GM18868 (cell line): ENCODE results near the gene SMARCC1.
"Not testable (repeated sequence)": the region's sequence is repeated elsewhere in the genome, so short reads cannot be mapped to it uniquely, and the experiment has no call there.

ENCODE experiments used
- ATAC-seq: cut with Tn5 transposase; IDR thresholded peaks from one replicate; pipeline ENCODE4 v1.9.1; 2021; ENCODE audit warnings: mild to moderate bottlenecking, moderate library complexity; ENCODE audit not compliant: unreplicated experiment

The SMARCC1 gene

GRCh38 chr3:47772047-47772446, 9.6 kb downstream of the SMARCC1 start:
- no peak for ATAC-seq

DNA sequence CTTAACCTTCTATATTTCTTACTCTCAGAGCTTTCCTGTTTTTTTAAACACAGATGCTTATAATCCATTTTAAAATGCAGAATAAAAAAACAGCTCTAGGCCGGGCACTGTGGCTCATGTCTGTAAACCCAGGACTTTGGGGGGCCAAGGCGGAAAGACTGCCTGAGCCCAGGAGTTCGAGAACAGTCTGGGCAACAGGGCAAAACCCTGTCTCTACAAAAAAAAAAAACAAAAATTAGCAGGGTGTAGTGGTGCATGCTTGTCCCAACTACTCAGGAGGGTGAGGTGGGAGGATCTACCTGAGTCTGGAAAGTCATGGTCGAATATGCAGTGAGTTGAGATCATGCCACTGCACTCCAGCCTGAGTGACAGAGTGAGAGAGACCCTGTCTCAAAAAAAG, 15.5 kb downstream of the SMARCC1 start:
- no peak for ATAC-seq

GRCh38 chr3:47762233-47762632, 19.5 kb downstream of the SMARCC1 start:
- no peak for ATAC-seq

DNA sequence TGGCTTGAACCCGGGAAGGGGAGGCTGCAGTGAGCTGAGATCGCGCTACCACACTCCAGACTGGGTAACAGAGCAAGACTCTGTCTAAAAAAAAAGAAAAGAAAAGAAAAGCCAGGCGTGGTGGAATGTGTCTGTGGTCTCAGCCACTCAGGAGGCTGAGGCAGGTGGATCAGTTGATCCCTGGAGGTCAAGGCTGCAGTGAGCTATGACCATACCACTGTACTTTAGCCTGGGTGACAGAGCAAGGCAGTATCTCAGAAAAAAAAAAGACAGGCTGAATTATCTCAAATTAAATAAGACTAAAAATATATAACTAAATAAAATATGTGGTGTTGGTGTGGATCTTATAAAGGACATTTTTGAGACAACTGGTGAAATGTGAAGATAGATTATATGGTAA, 20.6 kb downstream of the SMARCC1 start:
- ATAC-seq: no peak

GRCh38 chr3:47760207-47760606, 21.5 kb downstream of the SMARCC1 start:
- not testable (repeated sequence) for ATAC-seq

DNA sequence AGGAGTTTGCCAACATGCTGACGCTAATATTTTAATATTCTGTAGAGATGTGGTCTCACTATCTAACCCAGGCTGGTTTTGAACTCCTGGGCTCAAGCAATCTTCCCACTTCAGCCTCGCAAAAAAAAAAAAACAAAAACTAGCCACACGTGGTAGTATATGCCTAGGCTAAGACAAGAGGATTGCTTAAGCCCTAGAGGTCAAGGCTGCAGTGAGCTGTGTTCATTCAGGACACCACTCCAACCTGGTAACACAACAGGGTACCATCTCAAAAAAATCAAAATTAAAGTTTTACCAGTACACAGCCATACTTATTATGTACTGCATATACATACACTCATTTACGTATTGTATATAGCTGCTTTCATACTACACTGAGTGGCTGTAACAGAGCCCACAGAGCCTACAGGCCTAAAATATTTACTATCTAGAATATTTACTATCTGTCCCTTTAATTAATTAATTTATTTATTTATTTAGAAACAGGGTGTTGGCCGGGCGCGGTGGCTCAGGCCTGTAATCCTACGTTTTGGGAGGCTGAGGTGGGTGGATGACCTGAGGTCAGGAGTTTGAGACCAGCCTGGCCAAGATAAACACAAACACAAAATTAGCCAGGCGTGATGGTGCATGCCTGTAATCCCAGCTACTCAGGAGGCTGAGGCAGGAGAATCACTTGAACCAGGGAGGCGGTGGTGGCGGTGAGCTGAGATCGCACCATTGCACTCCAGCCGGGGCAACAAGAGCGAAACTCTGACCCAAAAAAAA, 23.2 kb downstream of the SMARCC1 start:
- ATAC-seq: no peak

DNA sequence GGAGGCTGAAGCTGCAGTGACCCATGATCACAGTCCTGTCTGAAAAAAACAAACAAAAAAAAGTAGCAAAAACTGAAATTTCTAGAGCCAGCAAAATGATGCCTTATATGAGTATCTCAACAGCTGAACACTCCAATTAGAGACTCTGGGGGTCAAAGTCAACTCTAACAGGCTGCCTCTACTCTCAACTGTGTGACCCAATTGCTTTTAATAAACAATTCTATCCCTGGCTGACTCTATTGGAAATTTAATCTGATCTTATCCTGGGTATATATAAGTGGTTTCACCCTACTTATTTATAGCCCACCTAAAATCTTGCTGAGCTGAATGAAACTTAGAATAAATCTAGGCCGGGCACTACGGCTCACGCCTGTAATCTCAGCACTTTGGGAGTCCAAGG, 29.0 kb downstream of the SMARCC1 start:
- no peak for ATAC-seq

DNA sequence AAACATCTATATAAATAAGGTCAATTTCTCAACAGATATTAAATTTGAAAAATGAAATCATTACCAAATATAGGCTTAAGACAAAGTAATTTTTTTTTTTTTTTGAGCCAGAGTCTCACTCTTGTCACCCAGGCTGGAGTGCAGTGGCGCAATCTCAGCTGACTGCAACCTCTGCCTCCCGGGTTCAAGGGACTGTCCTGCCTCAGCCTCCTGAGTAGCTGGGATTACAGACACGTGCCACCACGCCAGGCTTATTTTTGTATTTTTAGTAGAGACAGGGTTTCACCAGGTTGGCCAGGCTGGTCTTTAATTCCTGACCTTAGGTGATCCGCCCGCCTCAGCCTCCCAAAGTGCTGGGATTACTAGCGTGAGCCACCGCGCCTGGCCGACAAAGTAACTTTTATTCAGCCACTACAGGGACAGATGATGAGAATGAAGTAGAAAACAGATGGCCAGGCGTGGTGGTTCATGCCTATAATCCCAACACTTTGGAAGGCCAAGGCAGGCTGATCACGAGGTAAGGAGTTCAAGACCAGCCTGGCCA, 30.8 kb downstream of the SMARCC1 start:
- ATAC-seq: not testable (repeated sequence)

- no peak for ATAC-seq
Observed at GRCh38 chr3:47747558-47747957, 34.1 kb downstream of the SMARCC1 start.

- no peak for ATAC-seq
Observed at GRCh38 chr3:47746264-47746663, 35.4 kb downstream of the SMARCC1 start.

GRCh38 chr3:47743855-47744254, 37.8 kb downstream of the SMARCC1 start:
- ATAC-seq: no peak

GRCh38 chr3:47743352-47743751, 38.3 kb downstream of the SMARCC1 start:
- ATAC-seq: not testable (repeated sequence)

DNA sequence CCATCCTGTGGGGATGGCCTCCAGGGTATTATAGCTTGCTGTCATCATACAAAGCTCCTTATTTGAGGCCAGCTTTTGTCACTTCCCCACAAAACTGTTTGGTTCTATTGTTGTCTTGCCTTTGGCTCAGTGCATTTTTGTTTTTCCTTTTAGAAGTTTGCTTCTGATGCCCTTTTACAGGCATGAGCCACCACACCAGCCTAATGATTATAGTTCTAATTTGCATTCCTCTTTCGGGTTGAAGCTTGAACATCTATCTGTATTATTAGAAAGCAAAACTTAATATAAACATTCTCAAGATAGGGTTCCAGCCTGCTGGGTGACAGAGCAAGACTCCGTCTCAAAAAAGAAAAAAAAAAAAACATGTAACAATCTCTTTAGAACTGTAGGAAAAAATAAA, 39.8 kb downstream of the SMARCC1 start:
- no peak for ATAC-seq

DNA sequence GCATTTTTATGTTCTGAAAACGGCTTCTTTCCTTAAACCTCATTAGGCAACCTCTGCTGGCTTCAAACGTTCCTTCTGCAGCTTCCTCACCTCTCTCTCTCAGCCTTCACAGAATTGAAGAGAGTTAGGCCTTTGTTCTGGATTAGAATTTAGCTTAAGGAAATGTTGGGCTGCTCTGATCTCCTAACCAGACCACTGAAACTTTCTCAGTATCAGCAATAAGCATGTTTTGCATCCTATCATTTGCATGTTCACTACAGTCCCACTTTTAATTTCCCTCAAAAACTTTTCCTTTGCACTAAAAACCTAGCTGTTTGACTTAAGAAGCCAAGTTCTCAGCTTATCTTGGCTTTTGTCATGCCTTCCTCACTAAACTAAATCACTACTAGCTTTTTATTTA, 49.5 kb downstream of the SMARCC1 start:
- ATAC-seq: no peak

- no peak for ATAC-seq
Observed at GRCh38 chr3:47731061-47731460, 50.6 kb downstream of the SMARCC1 start.

DNA sequence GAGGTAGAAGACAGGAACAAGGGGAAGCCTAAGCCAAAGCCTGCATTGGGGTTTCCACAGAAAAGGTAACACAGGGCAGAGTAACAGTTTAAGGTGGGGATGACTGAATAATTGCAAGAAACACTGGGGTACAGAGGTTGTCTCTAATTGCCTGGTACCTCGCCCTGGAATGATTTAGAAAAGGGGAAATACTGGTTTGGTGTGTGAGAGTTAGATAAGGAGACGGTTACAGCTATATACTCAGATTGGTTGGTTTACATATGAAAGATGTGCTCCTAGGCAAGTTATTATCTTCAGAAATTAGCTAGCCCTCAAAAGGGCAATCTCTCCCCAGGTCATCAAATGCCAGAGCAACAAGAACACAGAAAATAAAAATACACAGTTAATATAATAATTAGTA, 58.8 kb downstream of the SMARCC1 start:
- ATAC-seq: no peak

DNA sequence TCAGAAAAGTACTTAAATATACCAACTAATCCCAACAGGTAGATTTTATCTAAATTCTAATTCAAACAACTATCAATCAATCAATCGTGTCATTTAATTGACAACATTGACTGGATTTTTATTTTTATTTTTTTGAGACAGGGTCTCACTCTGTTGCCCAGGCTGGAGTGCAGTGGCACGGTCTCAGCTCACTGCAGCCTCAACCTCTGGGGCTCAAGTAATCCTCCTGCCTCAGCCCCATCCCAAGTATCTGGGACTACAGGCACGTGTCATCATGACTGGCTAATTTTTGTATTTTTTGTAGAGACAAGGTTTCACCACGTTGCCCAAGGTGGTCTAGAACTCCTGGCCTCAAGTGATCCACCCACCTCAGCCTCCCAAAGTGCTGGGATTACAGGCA, 64.2 kb downstream of the SMARCC1 start:
- ATAC-seq: not testable (repeated sequence)

GRCh38 chr3:47716656-47717055, 65.0 kb downstream of the SMARCC1 start:
- no peak for ATAC-seq

DNA sequence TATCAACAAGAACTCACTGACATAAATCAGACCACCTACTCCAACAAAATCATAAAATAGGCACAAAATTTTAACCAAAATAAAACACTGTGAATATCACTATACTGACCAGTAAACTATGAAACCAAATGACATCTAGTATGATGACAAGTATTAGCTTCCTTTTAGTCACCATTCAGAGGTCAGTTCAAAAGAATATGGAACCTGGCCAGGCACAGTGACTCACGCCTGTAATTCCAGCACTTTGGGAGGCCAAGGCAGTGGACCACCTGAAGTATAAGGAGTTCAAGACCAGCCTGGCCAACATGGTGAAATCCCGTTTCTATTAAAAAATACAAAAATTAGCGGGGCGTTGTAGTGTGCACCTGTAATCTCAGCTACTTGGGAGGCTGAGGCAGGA, 65.8 kb downstream of the SMARCC1 start:
- ATAC-seq: no peak

DNA sequence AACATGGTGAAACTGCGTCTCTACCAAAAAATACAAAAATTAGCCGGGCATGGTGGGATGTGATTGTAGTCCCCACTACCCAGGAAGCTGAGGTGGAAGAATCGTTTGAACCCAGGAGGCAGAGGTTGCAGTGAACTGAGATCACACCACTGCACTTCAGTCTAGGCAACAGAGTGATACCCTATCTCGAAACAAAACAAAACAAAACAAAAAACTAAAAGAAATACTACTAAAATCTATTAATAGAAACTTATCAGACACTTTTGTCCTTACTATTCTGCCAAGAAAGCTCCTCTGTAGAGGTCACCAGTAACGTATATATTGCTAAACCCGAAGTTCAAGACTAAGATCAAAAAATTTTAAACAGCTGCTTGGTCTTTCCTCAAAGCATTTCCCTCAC, 67.1 kb downstream of the SMARCC1 start:
- no peak for ATAC-seq

GRCh38 chr3:47713655-47714054, 68.0 kb downstream of the SMARCC1 start:
- ATAC-seq: no peak

- ATAC-seq: no peak
Observed at GRCh38 chr3:47712398-47712797, 69.3 kb downstream of the SMARCC1 start.

DNA sequence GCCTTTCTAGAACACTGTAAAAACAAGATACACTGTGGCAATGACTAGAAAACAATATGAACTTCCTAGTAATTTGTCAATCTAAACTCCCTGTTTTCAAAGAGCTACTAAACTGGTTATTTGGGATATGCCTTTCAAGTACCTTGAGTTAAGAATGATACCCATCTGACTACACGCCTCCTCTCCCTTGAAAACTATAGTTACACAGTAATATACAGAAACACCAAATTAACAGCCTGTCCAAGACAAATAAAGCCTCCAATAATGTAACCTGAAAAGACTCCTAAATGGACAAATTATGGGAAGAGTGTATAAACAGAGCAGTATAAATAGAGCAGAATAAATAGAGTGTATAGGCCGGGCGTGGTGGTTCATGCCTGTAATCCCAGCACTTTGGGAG, 70.1 kb downstream of the SMARCC1 start:
- no peak for ATAC-seq
